Measurements from ENCODE around the gene SLC2A6.

GRCh38 chr9:133507246-133507965, 28.5 kb upstream of the SLC2A6 start:
- no peak for TF ChIP-seq POLR2AphosphoS5 (IDR thresholded peaks at IDR 0.05)
- TF ChIP-seq, protein P1, sequence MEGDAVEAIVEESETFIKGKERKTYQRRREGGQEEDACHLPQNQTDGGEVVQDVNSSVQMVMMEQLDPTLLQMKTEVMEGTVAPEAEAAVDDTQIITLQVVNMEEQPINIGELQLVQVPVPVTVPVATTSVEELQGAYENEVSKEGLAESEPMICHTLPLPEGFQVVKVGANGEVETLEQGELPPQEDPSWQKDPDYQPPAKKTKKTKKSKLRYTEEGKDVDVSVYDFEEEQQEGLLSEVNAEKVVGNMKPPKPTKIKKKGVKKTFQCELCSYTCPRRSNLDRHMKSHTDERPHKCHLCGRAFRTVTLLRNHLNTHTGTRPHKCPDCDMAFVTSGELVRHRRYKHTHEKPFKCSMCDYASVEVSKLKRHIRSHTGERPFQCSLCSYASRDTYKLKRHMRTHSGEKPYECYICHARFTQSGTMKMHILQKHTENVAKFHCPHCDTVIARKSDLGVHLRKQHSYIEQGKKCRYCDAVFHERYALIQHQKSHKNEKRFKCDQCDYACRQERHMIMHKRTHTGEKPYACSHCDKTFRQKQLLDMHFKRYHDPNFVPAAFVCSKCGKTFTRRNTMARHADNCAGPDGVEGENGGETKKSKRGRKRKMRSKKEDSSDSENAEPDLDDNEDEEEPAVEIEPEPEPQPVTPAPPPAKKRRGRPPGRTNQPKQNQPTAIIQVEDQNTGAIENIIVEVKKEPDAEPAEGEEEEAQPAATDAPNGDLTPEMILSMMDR (IDR thresholded peaks at IDR 0.05), result no peak
